ENCODE results near the gene SLC27A6.
"Not testable (repeated sequence)": the region's sequence is repeated elsewhere in the genome, so short reads cannot be mapped to it uniquely, and the experiment has no call there.

The SLC27A6 gene

DNA sequence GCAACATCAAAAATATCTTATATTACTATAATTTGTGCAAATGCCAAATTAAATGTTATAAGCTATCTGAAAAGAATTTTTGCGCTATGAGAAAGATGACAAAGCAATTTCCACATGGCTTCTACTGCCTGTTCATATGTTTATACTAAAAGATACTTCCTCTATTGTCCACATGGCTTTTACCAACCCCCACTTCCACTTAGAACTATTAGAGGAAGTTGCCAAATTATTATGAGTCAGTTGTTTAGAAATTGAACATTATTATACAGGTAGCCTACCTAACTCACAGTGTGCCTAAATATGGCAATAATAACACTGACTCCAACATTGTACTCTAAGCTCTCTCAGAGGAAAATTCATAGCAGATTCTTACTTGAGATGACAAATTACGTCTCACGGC is 37.6 kb upstream of the SLC27A6 start:
- no peak overlapping the region for H3K27ac ChIP-seq (ENCODE audit: extremely low read depth, low read depth, low read length)
- TF ChIP-seq ZNF664 (tag by site-specific recombination; IDR thresholded peaks at IDR 0.05), result no peak
- TF ChIP-seq ZNF426 (tag by site-specific recombination; IDR thresholded peaks at IDR 0.05), result no peak
- no peak for TF ChIP-seq MZF1 (tag by site-specific recombination; IDR thresholded peaks at IDR 0.05; ENCODE audit: borderline replicate concordance)
- TF ChIP-seq BCL11B (tag by site-specific recombination; IDR thresholded peaks at IDR 0.05; ENCODE audit: low read depth), result no peak
- TF ChIP-seq, protein P1, sequence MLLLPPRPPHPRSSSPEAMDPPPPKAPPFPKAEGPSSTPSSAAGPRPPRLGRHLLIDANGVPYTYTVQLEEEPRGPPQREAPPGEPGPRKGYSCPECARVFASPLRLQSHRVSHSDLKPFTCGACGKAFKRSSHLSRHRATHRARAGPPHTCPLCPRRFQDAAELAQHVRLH (tag by site-specific recombination; IDR thresholded peaks at IDR 0.05), result no peak
- TF ChIP-seq HOXD13 (CRISPR knock-in tag; IDR thresholded peaks at IDR 0.05; ENCODE audit: borderline replicate concordance), result no peak
- TF ChIP-seq ZNF133 (tag by site-specific recombination; IDR thresholded peaks at IDR 0.05), result no peak
- no peak for TF ChIP-seq SALL2 (tag by site-specific recombination; IDR thresholded peaks at IDR 0.05; ENCODE audit: borderline replicate concordance)
- no peak for TF ChIP-seq ZNF239 (tag by site-specific recombination; IDR thresholded peaks at IDR 0.05)
- no peak for TF ChIP-seq GLIS2 (tag by site-specific recombination; IDR thresholded peaks at IDR 0.05)
- POLR2A ChIA-PET, result no interaction called here
- CTCF ChIA-PET, result no interaction called here
- H3K9me3 ChIP-seq (ENCODE audit: control insufficient read depth, insufficient read depth, low read depth, low read length), result no peaks in the 10 kb centered on the region
- no peaks in the 10 kb centered on the region for H3K4me1 ChIP-seq (ENCODE audit: control insufficient read depth, insufficient read depth, low read length)
- no peaks in the 10 kb centered on the region for H3K36me3 ChIP-seq (ENCODE audit: control insufficient read depth in 2 of 2, insufficient read depth in 1 of 2, low read length in 2 of 2)
- no peak overlapping the region for H3K4me3 ChIP-seq (ENCODE audit: low read depth, low read length)

- H3K27ac ChIP-seq (ENCODE audit: extremely low read depth, low read depth, low read length); H3K36me3 ChIP-seq (ENCODE audit: control insufficient read depth in 2 of 2, insufficient read depth in 1 of 2, low read length in 2 of 2); H3K9me3 ChIP-seq (ENCODE audit: control insufficient read depth, insufficient read depth, low read depth, low read length); POLR2A ChIA-PET; H3K4me1 ChIP-seq (ENCODE audit: control insufficient read depth, insufficient read depth, low read length); H3K4me3 ChIP-seq (ENCODE audit: low read depth, low read length): not testable (repeated sequence)
- CTCF ChIA-PET, result interaction anchor here (0.7 kb wide), 1 partner anchor 13 kb away, joined by 3 read pairs; no protein-coding TSS in a partner anchor
Observed at GRCh38 chr5:128932232-128932631, 33.1 kb upstream of the SLC27A6 start.

- H3K4me3 ChIP-seq (ENCODE audit: low read depth, low read length); H3K27ac ChIP-seq (ENCODE audit: extremely low read depth, low read depth, low read length); H3K9me3 ChIP-seq (ENCODE audit: control insufficient read depth, insufficient read depth, low read depth, low read length); H3K36me3 ChIP-seq (ENCODE audit: control insufficient read depth in 2 of 2, insufficient read depth in 1 of 2, low read length in 2 of 2); POLR2A ChIA-PET; H3K4me1 ChIP-seq (ENCODE audit: control insufficient read depth, insufficient read depth, low read length): not testable (repeated sequence)
- CTCF ChIA-PET, result interaction anchor here (0.7 kb wide), 1 partner anchor 337 kb away, joined by 3 read pairs; no protein-coding TSS in a partner anchor
Observed at GRCh38 chr5:128943100-128943499, 22.2 kb upstream of the SLC27A6 start.

DNA sequence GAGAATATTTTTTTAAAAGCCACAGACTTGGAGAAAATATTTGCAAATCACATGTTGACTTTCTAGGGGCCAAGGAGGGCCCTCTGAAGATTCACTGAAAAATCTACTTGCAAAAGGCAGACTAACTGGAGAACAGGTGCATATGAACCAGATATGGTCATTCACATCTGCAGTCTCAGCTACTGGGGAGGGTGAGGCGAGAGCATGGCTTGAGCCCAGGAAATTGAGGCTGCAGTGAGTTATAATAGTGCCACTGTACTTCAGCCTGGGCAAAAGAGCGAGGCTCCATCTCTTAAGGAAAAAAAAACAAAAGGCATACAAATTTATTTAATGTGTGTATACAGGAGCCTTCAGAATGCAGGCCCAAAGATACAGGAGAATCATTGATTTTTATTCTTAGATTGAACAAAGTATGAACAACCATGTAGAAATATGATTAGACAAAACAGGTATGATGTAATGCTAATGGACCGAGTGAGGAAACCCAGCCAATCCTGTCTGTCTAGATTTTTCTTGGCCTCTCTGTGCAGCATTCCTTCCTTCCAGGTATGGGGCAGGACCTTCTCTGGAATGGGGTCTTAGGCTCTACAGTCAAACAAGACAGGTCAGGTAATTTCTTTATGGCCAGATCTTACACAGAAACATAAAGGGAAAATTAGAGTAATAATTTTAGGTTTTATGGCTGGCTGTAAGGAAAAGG is 15.3 kb upstream of the SLC27A6 start:
- H3K4me1 ChIP-seq (ENCODE audit: control insufficient read depth, insufficient read depth, low read length), result no peaks in the 10 kb centered on the region
- ChIA-PET CTCF (interaction anchor here (0.7 kb wide), 1 partner anchor 20 kb away, joined by 3 read pairs; no protein-coding TSS in a partner anchor), POLR2A (no interaction called here)
- TF ChIP-seq ZNF639 (tag by site-specific recombination; IDR thresholded peaks at IDR 0.05) (no peak), ZNF621 (tag by site-specific recombination; IDR thresholded peaks at IDR 0.05) (no peak), ZNF544 (tag by site-specific recombination; IDR thresholded peaks at IDR 0.05) (no peak)
- H3K36me3 ChIP-seq (ENCODE audit: control insufficient read depth in 2 of 2, insufficient read depth in 1 of 2, low read length in 2 of 2), result no peaks in the 10 kb centered on the region
- H3K27ac ChIP-seq (ENCODE audit: extremely low read depth, low read depth, low read length), result no peak overlapping the region
- H3K4me3 ChIP-seq (ENCODE audit: low read depth, low read length), result no peak overlapping the region
- H3K9me3 ChIP-seq (ENCODE audit: control insufficient read depth, insufficient read depth, low read depth, low read length), result no peaks in the 10 kb centered on the region

- H3K4me3 ChIP-seq (ENCODE audit: low read depth, low read length); H3K27ac ChIP-seq (ENCODE audit: extremely low read depth, low read depth, low read length); H3K36me3 ChIP-seq (ENCODE audit: control insufficient read depth in 2 of 2, insufficient read depth in 1 of 2, low read length in 2 of 2); H3K9me3 ChIP-seq (ENCODE audit: control insufficient read depth, insufficient read depth, low read depth, low read length); CTCF ChIA-PET; POLR2A ChIA-PET; H3K4me1 ChIP-seq (ENCODE audit: control insufficient read depth, insufficient read depth, low read length): not testable (repeated sequence)
Observed at GRCh38 chr5:128951301-128951700, 14.0 kb upstream of the SLC27A6 start.

Measured in HEK293 (cell line).